ENCODE results near the gene PPM1D. TPM values are rescaled to one million over a fixed set of nuclear protein-coding genes. Genes with fewer than 3 reads are reported as not detected.

PPM1D gene
- total RNA-seq, 2 experiments from 2014 or later: 18.1 to 18.3 TPM

DNA sequence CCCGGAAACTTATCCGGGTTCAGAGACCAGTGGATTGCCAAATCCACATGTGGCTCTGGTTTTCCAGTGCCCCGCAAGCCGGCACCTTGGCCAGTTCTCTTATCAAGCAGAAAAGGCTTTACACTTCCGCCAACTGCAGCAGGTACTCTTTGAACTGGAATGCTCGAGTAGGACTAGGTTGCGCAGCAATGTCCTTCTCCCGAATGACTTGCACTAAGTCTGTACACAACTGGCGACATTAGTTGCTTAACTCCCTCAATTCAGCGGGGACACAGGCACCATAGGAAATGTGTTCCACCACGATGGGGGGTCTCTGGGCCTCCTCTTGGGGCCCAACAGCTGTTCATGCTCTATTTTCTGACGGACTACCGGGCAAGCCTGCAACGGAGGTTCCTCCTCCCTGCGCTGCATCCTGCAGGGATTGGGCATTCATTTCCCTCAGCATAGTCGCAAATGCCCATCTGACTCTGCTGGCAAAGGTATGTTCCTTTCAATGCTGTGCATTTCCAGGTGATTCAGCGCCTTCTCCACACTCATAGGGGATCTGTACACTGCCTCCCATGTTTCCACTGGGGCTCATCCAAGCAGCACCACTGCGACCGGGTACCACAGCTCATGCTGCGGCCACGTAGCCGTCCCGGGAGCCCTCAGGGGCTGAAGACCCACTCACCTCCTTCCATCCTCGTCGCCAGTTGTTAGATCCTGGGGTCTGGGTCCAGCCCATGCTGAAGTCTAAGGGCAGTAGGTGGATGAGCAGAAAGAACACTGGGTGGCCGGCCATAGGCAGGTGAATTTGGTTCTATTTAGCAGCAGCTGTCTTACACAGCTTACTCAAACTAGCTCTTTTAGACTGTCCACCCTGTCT is 39.8 kb upstream of the PPM1D start:
- CTCF ChIA-PET: no interaction called here
- Mint-ChIP-seq H3K9me3 (peaks cover 6% of the 10 kb centered on the region), H3K4me1 (ENCODE audit: low read depth) (no peaks in the 10 kb centered on the region), H3K27ac (no peak overlapping the region), H3K4me3 (no peak overlapping the region), H3K27me3 (no peaks in the 10 kb centered on the region), H3K36me3 (ENCODE audit: low read depth) (no peaks in the 10 kb centered on the region)
- no peak for ATAC-seq (ENCODE audit: poor library complexity)
- intact Hi-C loops (cut with DNase I, micrococcal nuclease): no loop called here
- POLR2A ChIA-PET: no interaction called here
- no peak overlapping the region for H3K27ac ChIP-seq (ENCODE audit: low read depth in 1 of 2, low read length in 2 of 2)
- H3K9me3 ChIP-seq (ENCODE audit: control insufficient read depth in 1 of 2, insufficient read depth in 1 of 2, low read length in 2 of 2): peaks cover 13 to 15% of the 10 kb centered on the region in 2 experiments
- H3K27me3 ChIP-seq (ENCODE audit: control insufficient read depth in 1 of 2, insufficient read depth in 2 of 2, low read length in 2 of 2): peaks cover 0 to 3% of the 10 kb centered on the region in 2 experiments
- TF ChIP-seq, protein P1, sequence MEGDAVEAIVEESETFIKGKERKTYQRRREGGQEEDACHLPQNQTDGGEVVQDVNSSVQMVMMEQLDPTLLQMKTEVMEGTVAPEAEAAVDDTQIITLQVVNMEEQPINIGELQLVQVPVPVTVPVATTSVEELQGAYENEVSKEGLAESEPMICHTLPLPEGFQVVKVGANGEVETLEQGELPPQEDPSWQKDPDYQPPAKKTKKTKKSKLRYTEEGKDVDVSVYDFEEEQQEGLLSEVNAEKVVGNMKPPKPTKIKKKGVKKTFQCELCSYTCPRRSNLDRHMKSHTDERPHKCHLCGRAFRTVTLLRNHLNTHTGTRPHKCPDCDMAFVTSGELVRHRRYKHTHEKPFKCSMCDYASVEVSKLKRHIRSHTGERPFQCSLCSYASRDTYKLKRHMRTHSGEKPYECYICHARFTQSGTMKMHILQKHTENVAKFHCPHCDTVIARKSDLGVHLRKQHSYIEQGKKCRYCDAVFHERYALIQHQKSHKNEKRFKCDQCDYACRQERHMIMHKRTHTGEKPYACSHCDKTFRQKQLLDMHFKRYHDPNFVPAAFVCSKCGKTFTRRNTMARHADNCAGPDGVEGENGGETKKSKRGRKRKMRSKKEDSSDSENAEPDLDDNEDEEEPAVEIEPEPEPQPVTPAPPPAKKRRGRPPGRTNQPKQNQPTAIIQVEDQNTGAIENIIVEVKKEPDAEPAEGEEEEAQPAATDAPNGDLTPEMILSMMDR (IDR thresholded peaks at IDR 0.05): no peak
- DNase-seq: no peak
- H3K36me3 ChIP-seq (ENCODE audit: insufficient read depth, low read length): no peaks in the 10 kb centered on the region
- no peaks in the 10 kb centered on the region for H3K4me1 ChIP-seq (ENCODE audit: insufficient read depth, low read length)
- no peak overlapping the region for H3K4me3 ChIP-seq (ENCODE audit: low read length)

DNA sequence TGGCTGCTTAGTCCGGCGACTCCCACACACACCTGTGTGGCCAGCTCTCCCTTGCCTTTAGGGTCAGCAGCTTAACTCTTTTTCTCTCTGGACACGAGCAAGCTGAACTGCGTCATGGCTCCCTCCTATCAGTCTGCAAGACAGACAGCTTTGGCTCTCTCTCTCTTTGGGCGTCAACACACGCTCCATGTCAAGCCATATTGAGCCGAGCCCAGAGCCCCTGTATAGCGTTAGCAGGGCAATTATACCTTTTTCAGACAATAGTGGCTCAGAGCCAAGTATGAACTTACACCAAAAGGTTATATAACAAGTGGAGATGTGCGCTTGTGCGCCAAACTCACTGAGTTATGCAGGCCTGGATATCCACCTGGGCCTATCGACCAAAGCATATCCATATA is 39.1 kb upstream of the PPM1D start:
- Histone ChIP-seq H3K4me3 (ENCODE audit: low read length) (no peak overlapping the region), H3K27ac (ENCODE audit: low read depth in 1 of 2, low read length in 2 of 2) (no peak overlapping the region), H3K4me1 (ENCODE audit: insufficient read depth, low read length) (no peaks in the 10 kb centered on the region), H3K27me3 (ENCODE audit: control insufficient read depth in 1 of 2, insufficient read depth in 2 of 2, low read length in 2 of 2) (peaks cover 0 to 3% of the 10 kb centered on the region in 2 experiments), H3K36me3 (ENCODE audit: insufficient read depth, low read length) (no peaks in the 10 kb centered on the region), H3K9me3 (ENCODE audit: control insufficient read depth in 1 of 2, insufficient read depth in 1 of 2, low read length in 2 of 2) (peaks cover 13 to 15% of the 10 kb centered on the region in 2 experiments)
- Mint-ChIP-seq H3K4me1 (ENCODE audit: low read depth) (no peaks in the 10 kb centered on the region), H3K27ac (no peak overlapping the region), H3K36me3 (ENCODE audit: low read depth) (no peaks in the 10 kb centered on the region), H3K9me3 (peaks cover 6% of the 10 kb centered on the region), H3K4me3 (no peak overlapping the region), H3K27me3 (no peaks in the 10 kb centered on the region)
- TF ChIP-seq, protein P1 (IDR thresholded peaks at IDR 0.05): no peak
- DNase-seq: no peak
- POLR2A ChIA-PET: no interaction called here
- no peak for ATAC-seq (ENCODE audit: poor library complexity)
- intact Hi-C loops (cut with DNase I, micrococcal nuclease): no loop called here
- CTCF ChIA-PET: no interaction called here

DNA sequence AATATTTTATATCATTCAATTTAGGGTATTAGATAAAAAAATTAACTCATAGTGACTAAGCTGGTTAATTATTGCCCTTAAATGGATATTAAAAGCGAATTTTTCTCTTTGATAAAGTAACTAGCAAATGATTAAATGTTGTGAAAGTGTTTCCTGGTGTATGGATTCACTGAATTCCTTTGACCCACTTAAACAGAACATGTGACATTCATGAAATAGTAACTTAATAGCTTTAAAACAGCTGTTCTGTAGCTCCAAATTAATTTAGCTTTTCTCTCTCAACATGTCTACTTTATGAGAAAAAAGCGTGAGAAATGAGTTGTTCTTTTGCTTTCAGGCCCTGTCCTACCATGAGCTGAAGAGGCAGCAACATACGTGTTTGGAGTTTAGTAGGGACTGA is 37.6 kb upstream of the PPM1D start:
- Mint-ChIP-seq H3K9me3 (peaks cover 5% of the 10 kb centered on the region), H3K4me1 (ENCODE audit: low read depth) (no peaks in the 10 kb centered on the region), H3K27ac (no peak overlapping the region), H3K27me3 (no peaks in the 10 kb centered on the region), H3K36me3 (ENCODE audit: low read depth) (no peaks in the 10 kb centered on the region), H3K4me3 (no peak overlapping the region)
- ChIA-PET CTCF (no interaction called here), POLR2A (no interaction called here)
- no peak for DNase-seq
- no peaks in the 10 kb centered on the region for H3K27me3 ChIP-seq (ENCODE audit: control insufficient read depth in 1 of 2, insufficient read depth in 2 of 2, low read length in 2 of 2)
- intact Hi-C loops (cut with DNase I, micrococcal nuclease): no loop called here
- ATAC-seq (ENCODE audit: poor library complexity): no peak
- no peaks in the 10 kb centered on the region for H3K36me3 ChIP-seq (ENCODE audit: insufficient read depth, low read length)
- TF ChIP-seq, protein P1 (IDR thresholded peaks at IDR 0.05): no peak
- no peak overlapping the region for H3K27ac ChIP-seq (ENCODE audit: low read depth in 1 of 2, low read length in 2 of 2)
- H3K9me3 ChIP-seq (ENCODE audit: control insufficient read depth in 1 of 2, insufficient read depth in 1 of 2, low read length in 2 of 2): peaks cover 9 to 13% of the 10 kb centered on the region in 2 experiments
- no peaks in the 10 kb centered on the region for H3K4me1 ChIP-seq (ENCODE audit: insufficient read depth, low read length)
- no peak overlapping the region for H3K4me3 ChIP-seq (ENCODE audit: low read length)
